K562 (cell line): ENCODE data around the gene CHD6. TPM values are rescaled to one million over a fixed set of nuclear protein-coding genes. Genes with fewer than 3 reads are reported as not detected.

ENCODE experiments used
- CHD4 ChIP-seq: fragments of 200-600 bp; sonication (generic); IDR thresholded peaks from 3 replicates; pipeline ENCODE4 v1.6.1; 2012; ENCODE audit warnings: low read depth, mild to moderate bottlenecking, mixed read lengths, low read length, inconsistent platforms; ENCODE audit not compliant: insufficient read depth, insufficient replicate concordance, poor library complexity, severe bottlenecking
- CXXC5 ChIP-seq: fragments of 250-450 bp; sonication (Bioruptor Pico); IDR thresholded peaks from 2 replicates; pipeline ENCODE4 v1.8.0; 2022; ENCODE audit warnings: inconsistent platforms, mild to moderate bottlenecking, moderate library complexity
- EP300 ChIP-seq: IDR thresholded peaks from 2 replicates; pipeline ENCODE4 v1.6.1; 2012; ENCODE audit warnings: low read length, improper control_type of control experiment
- HIVEP1 ChIP-seq: fragments of 250-450 bp; sonication (Bioruptor Pico); IDR thresholded peaks from 2 replicates; pipeline ENCODE4 v1.4.0; 2020; ENCODE audit warnings: mild to moderate bottlenecking
- KLF10 ChIP-seq: fragments of 250-450 bp; sonication (Bioruptor Pico); IDR thresholded peaks from 2 replicates; pipeline ENCODE4 v1.6.1; 2021; ENCODE audit warnings: matching md5 sums
- MTA2 ChIP-seq: fragments of 450-650 bp; IDR thresholded peaks from 2 replicates; pipeline ENCODE4 v1.6.1; 2016; ENCODE audit warnings: low read depth
- POLR2B ChIP-seq: fragments of 450-650 bp; IDR thresholded peaks from 2 replicates; pipeline ENCODE4 v1.6.1; 2018; ENCODE audit warnings: low read depth; ENCODE audit not compliant: partially characterized antibody
- SRSF3 ChIP-seq: fragments of 200-400 bp; formaldehyde crosslinking; IDR thresholded peaks from 2 replicates; pipeline ENCODE4 v1.6.1; 2016; ENCODE audit warnings: mild to moderate bottlenecking, low read length, moderate library complexity; ENCODE audit not compliant: insufficient read depth
- STAT5B ChIP-seq: fragments of 250-450 bp; sonication (Bioruptor Pico); IDR thresholded peaks from 2 replicates; pipeline ENCODE4 v1.8.0; 2021; ENCODE audit warnings: mild to moderate bottlenecking, inconsistent platforms
- TCF3 ChIP-seq: sonication (generic); formaldehyde crosslinking; IDR thresholded peaks from 2 replicates; pipeline ENCODE4 v1.4.0; 2020; ENCODE audit warnings: mild to moderate bottlenecking, missing genetic modification reagents
- TCF7L2 ChIP-seq: fragments of 150-350 bp; IDR thresholded peaks from 2 replicates; pipeline ENCODE4 v1.6.1; 2016; ENCODE audit warnings: low read depth, mild to moderate bottlenecking, low read length, moderate library complexity
- U2AF2 ChIP-seq: fragments of 200-400 bp; formaldehyde crosslinking; optimal IDR thresholded peaks from 2 replicates; pipeline ENCODE3; 2017; ENCODE audit warnings: low read depth, mild to moderate bottlenecking, low read length
- ZKSCAN3 ChIP-seq: fragments of 250-450 bp; sonication (Bioruptor Pico); IDR thresholded peaks from 2 replicates; pipeline ENCODE4 v1.4.0; 2020
- polyA plus RNA-seq, 8 experiments: library from polyadenylated mRNA; depleted of rRNA in 4 of 8; stranded (reverse) in 5 of 8; unstranded in 3 of 8; fragments of >200 nt; fragmentation: Nextera tagmentation in 2 of 8; fragmentation: Illumina TruSeq in 1 of 8; extraction: Ambion mirVana in 2 of 8; extraction: Trizol in 1 of 8; gene quantifications; 2 replicates each; pipeline versions ENCODE4 v1.2.1 to v1.2.3, GENCODE V29; 2011 to 2014; ENCODE audit warnings: inconsistent platforms in 1 of 8, missing spikeins in 1 of 8
- total RNA-seq, 7 experiments: library from RNA; depleted of rRNA in 6 of 7; stranded (reverse); fragments of >200 nt in 6 of 7; fragmentation: Illumina TruSeq in 2 of 7; extraction: Trizol in 2 of 7; gene quantifications; 2 replicates each; pipeline versions ENCODE4 v1.2.1 to v1.2.3, GENCODE V29; 2011 to 2021; ENCODE audit warnings: low replicate concordance in 1 of 7
- TF ChIP-seq, protein P1 (sequence below), 2 experiments: fragments of 450-650 bp in 1 of 2; sonication (generic) in 1 of 2; formaldehyde crosslinking in 1 of 2; IDR thresholded peaks; 2 replicates each; pipeline versions ENCODE4 v1.7.1 to v1.9.0; 2016 to 2022; ENCODE audit warnings: inconsistent platforms in 1 of 2, mild to moderate bottlenecking in 1 of 2, missing genetic modification reagents in 1 of 2
- TF ChIP-seq, protein P2 (sequence below): sonication (generic); formaldehyde crosslinking; IDR thresholded peaks from 2 replicates; pipeline ENCODE4 v1.8.1; 2023; ENCODE audit warnings: mild to moderate bottlenecking, missing genetic modification reagents

The CHD6 gene
- total and polyA plus RNA-seq, 9 of the 15 experiments (the other 6 are each of a cell fraction or from before 2014, with no cell fraction given) = 3.9 to 24.2 (median 12.8) TPM

DNA sequence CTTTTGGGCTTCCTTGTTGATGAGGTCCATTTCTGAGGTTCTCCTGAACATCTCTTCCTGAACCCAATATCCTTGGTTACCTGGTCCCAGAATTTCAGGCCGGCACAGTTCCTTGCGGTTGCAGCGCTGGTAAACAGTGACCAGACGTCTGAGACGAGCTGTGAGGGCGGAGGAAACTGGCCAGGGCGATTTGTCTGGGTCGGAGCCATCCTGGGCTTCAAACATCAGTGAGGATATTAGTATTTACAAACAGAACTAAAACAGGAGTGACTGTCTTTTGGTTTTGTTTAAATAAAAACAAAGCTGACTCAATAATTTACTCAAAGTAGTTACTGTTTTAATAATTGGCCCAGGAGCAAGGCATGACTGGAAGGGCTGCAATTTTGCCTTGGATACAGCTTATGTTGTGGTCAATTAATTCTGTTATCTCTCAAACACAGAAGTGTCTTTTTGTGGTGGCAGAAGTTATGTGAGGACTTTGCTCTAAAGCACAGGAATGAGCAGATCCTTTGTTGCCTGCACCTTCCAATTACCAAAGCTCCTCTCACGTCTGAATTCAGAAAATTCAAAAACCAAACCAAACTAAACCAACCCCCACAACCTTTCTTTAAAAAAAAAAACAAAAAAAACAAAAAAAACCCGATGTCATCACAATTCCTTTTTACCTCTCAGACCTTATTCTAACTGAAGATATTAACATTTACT lies 192.8 kb downstream of the CHD6 start (continued):
- TF ChIP-seq, protein P1, sequence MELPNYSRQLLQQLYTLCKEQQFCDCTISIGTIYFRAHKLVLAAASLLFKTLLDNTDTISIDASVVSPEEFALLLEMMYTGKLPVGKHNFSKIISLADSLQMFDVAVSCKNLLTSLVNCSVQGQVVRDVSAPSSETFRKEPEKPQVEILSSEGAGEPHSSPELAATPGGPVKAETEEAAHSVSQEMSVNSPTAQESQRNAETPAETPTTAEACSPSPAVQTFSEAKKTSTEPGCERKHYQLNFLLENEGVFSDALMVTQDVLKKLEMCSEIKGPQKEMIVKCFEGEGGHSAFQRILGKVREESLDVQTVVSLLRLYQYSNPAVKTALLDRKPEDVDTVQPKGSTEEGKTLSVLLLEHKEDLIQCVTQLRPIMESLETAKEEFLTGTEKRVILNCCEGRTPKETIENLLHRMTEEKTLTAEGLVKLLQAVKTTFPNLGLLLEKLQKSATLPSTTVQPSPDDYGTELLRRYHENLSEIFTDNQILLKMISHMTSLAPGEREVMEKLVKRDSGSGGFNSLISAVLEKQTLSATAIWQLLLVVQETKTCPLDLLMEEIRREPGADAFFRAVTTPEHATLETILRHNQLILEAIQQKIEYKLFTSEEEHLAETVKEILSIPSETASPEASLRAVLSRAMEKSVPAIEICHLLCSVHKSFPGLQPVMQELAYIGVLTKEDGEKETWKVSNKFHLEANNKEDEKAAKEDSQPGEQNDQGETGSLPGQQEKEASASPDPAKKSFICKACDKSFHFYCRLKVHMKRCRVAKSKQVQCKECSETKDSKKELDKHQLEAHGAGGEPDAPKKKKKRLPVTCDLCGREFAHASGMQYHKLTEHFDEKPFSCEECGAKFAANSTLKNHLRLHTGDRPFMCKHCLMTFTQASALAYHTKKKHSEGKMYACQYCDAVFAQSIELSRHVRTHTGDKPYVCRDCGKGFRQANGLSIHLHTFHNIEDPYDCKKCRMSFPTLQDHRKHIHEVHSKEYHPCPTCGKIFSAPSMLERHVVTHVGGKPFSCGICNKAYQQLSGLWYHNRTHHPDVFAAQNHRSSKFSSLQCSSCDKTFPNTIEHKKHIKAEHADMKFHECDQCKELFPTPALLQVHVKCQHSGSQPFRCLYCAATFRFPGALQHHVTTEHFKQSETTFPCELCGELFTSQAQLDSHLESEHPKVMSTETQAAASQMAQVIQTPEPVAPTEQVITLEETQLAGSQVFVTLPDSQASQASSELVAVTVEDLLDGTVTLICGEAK (IDR thresholded peaks at IDR 0.05) = peak; percentile 69
- TF ChIP-seq, protein P1 (CRISPR knock-in tag; IDR thresholded peaks at IDR 0.05) = no peak
- TF ChIP-seq SRSF3 = no peak
- peak; percentile 81 for TF ChIP-seq EP300
- TF ChIP-seq CHD4 = no peak
- TF ChIP-seq, protein P2, sequence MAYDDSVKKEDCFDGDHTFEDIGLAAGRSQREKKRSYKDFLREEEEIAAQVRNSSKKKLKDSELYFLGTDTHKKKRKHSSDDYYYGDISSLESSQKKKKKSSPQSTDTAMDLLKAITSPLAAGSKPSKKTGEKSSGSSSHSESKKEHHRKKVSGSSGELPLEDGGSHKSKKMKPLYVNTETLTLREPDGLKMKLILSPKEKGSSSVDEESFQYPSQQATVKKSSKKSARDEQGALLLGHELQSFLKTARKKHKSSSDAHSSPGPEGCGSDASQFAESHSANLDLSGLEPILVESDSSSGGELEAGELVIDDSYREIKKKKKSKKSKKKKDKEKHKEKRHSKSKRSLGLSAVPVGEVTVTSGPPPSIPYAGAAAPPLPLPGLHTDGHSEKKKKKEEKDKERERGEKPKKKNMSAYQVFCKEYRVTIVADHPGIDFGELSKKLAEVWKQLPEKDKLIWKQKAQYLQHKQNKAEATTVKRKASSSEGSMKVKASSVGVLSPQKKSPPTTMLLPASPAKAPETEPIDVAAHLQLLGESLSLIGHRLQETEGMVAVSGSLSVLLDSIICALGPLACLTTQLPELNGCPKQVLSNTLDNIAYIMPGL (CRISPR knock-in tag) = no peak
- TF ChIP-seq TCF3 = peak; percentile 91
- no peak for TF ChIP-seq TCF7L2
- no peak for TF ChIP-seq POLR2B
- no peak for TF ChIP-seq STAT5B (CRISPR knock-in tag)
- TF ChIP-seq ZKSCAN3 (CRISPR knock-in tag) = no peak
- peak; percentile 81 for TF ChIP-seq MTA2
- TF ChIP-seq HIVEP1 (CRISPR knock-in tag) = no peak
- no peak for TF ChIP-seq U2AF2
- TF ChIP-seq KLF10 (CRISPR knock-in tag) = no peak
- TF ChIP-seq CXXC5 (CRISPR knock-in tag) = 0 out of 2 replicates have a peak, but pooled peaks have one; percentile 19
